HL-60 (cell line): ENCODE results near the gene TEX52.
"Not testable (repeated sequence)": the region's sequence is repeated elsewhere in the genome, so short reads cannot be mapped to it uniquely, and the experiment has no call there.

Experiments used
- GABPA ChIP-seq: IDR thresholded peaks from 2 replicates; pipeline ENCODE4 v1.6.1; 2012; ENCODE audit warnings: low read depth
- POLR2AphosphoS5 ChIP-seq: IDR thresholded peaks from 2 replicates; pipeline ENCODE4 v1.6.1; 2012; ENCODE audit warnings: low read depth
- SPI1 ChIP-seq: IDR thresholded peaks from 2 replicates; pipeline ENCODE4 v1.6.1; 2012; ENCODE audit warnings: low read depth, mild to moderate bottlenecking, borderline replicate concordance
- TF ChIP-seq, protein P1 (sequence below): IDR thresholded peaks from one replicate; pipeline ENCODE4 v1.5.1; 2011; ENCODE audit warnings: low read length, control low read depth, inconsistent platforms; ENCODE audit not compliant: insufficient read depth
- TF ChIP-seq, protein P2 (sequence below): IDR thresholded peaks from 2 replicates; pipeline ENCODE4 v1.6.1; 2012; ENCODE audit warnings: low read depth; ENCODE audit not compliant: insufficient replicate concordance

DNA sequence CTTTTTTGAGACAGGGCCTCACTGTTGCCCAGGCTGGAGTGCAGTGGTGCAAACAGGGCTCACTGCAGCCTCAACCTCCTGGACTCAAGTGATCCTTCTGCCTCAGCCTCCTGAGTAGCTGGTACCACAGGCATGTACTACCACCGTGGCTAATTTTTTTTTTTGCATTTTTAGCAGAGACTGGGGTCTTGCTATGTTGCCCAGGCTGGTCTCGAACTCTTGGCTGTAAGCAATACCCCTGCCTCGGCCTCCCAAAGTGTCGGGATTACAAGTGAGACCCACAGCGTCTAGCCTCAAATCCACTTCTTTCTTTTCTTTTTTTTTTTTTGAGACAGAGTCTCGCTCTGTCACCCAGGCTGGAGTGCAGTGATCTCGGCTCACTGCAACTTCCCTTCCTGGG is 6.6 kb upstream of the TEX52 start:
- TF ChIP-seq, protein P1, sequence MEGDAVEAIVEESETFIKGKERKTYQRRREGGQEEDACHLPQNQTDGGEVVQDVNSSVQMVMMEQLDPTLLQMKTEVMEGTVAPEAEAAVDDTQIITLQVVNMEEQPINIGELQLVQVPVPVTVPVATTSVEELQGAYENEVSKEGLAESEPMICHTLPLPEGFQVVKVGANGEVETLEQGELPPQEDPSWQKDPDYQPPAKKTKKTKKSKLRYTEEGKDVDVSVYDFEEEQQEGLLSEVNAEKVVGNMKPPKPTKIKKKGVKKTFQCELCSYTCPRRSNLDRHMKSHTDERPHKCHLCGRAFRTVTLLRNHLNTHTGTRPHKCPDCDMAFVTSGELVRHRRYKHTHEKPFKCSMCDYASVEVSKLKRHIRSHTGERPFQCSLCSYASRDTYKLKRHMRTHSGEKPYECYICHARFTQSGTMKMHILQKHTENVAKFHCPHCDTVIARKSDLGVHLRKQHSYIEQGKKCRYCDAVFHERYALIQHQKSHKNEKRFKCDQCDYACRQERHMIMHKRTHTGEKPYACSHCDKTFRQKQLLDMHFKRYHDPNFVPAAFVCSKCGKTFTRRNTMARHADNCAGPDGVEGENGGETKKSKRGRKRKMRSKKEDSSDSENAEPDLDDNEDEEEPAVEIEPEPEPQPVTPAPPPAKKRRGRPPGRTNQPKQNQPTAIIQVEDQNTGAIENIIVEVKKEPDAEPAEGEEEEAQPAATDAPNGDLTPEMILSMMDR = not testable (repeated sequence)
- TF ChIP-seq SPI1, POLR2AphosphoS5, GABPA: not testable (repeated sequence)
- TF ChIP-seq, protein P2, sequence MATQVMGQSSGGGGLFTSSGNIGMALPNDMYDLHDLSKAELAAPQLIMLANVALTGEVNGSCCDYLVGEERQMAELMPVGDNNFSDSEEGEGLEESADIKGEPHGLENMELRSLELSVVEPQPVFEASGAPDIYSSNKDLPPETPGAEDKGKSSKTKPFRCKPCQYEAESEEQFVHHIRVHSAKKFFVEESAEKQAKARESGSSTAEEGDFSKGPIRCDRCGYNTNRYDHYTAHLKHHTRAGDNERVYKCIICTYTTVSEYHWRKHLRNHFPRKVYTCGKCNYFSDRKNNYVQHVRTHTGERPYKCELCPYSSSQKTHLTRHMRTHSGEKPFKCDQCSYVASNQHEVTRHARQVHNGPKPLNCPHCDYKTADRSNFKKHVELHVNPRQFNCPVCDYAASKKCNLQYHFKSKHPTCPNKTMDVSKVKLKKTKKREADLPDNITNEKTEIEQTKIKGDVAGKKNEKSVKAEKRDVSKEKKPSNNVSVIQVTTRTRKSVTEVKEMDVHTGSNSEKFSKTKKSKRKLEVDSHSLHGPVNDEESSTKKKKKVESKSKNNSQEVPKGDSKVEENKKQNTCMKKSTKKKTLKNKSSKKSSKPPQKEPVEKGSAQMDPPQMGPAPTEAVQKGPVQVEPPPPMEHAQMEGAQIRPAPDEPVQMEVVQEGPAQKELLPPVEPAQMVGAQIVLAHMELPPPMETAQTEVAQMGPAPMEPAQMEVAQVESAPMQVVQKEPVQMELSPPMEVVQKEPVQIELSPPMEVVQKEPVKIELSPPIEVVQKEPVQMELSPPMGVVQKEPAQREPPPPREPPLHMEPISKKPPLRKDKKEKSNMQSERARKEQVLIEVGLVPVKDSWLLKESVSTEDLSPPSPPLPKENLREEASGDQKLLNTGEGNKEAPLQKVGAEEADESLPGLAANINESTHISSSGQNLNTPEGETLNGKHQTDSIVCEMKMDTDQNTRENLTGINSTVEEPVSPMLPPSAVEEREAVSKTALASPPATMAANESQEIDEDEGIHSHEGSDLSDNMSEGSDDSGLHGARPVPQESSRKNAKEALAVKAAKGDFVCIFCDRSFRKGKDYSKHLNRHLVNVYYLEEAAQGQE = not testable (repeated sequence)
